CD4-positive, CD25-positive, alpha-beta regulatory T cell (primary cell): ENCODE measurements around the gene MITF. TPM values are rescaled to one million over a fixed set of nuclear protein-coding genes. Genes with fewer than 3 reads are reported as not detected.
A peak's percentile ranks its signal among the peaks of the same experiment; 100 is the strongest.

Experiments used
- ATAC-seq, 2 donors: fragments of 150-1000 bp; cut with Tn5 transposase; one replicate each; pipeline ENCODE4 v1.10.0; 2021; ENCODE audit warnings: low read depth in 2 of 2, moderate number of reproducible peaks in 2 of 2, moderate library complexity in 1 of 2
- DNase-seq, 3 donors: peaks; one replicate each; pipeline versions ENCODE4 v3.0.0 to v3.0.0-alpha.2; 2012 to 2022; ENCODE audit warnings: mixed read lengths in 1 of 3
- H3K27ac ChIP-seq: one replicate; pipeline ENCODE4 v1.7.0; 2013; ENCODE audit warnings: mild to moderate bottlenecking, low read length; ENCODE audit not compliant: insufficient read depth, poor library complexity, severe bottlenecking
- H3K27me3 ChIP-seq: one replicate; pipeline ENCODE4 v1.7.0; 2013; ENCODE audit warnings: low read length; ENCODE audit not compliant: control insufficient read depth, insufficient read depth
- H3K36me3 ChIP-seq: one replicate; pipeline ENCODE4 v1.7.0; 2013; ENCODE audit warnings: mild to moderate bottlenecking, low read length, moderate library complexity; ENCODE audit not compliant: control insufficient read depth, insufficient read depth
- H3K4me1 ChIP-seq: 2 replicates; pipeline ENCODE4 v1.7.0; 2013; ENCODE audit warnings: mild to moderate bottlenecking, low read length; ENCODE audit not compliant: insufficient read depth, control insufficient read depth, poor library complexity, severe bottlenecking
- H3K4me3 ChIP-seq: one replicate; pipeline ENCODE4 v1.7.0; 2013; ENCODE audit warnings: low read depth, mild to moderate bottlenecking, low read length, moderate library complexity
- H3K9me3 ChIP-seq, 2 experiments: 1 replicate in 1 of 2; 2 replicates in 1 of 2; pipeline ENCODE4 v1.7.0; 2013; ENCODE audit warnings: low read length in 2 of 2, mild to moderate bottlenecking in 1 of 2, moderate library complexity in 1 of 2; ENCODE audit not compliant: control insufficient read depth in 2 of 2
- H3K27ac Mint-ChIP-seq, 3 donors: one replicate each; pipeline ENCODE4 v1.8.0; 2020 to 2022; ENCODE audit warnings: mild to moderate bottlenecking in 3 of 3, mixed read lengths in 3 of 3, moderate library complexity in 2 of 3
- H3K27me3 Mint-ChIP-seq: one replicate; pipeline ENCODE4 v1.8.0; 2022; ENCODE audit warnings: mild to moderate bottlenecking, mixed read lengths
- H3K36me3 Mint-ChIP-seq: one replicate; pipeline ENCODE4 v1.8.0; 2020; ENCODE audit warnings: mixed read lengths
- H3K4me1 Mint-ChIP-seq, 4 donors: one replicate each; pipeline ENCODE4 v1.8.0; 2020 to 2022; ENCODE audit warnings: mixed read lengths in 4 of 4, mild to moderate bottlenecking in 1 of 4
- H3K4me3 Mint-ChIP-seq, 4 donors: one replicate each; pipeline ENCODE4 v1.8.0; 2020 to 2022; ENCODE audit warnings: mild to moderate bottlenecking in 4 of 4, mixed read lengths in 4 of 4, moderate library complexity in 3 of 4
- H3K9me3 Mint-ChIP-seq, 7 donors: one replicate each; pipeline ENCODE4 v1.8.0; 2020 to 2022; ENCODE audit warnings: mixed read lengths in 7 of 7, mild to moderate bottlenecking in 3 of 7, moderate library complexity in 2 of 7
- polyA plus RNA-seq, 4 donors: library from polyadenylated mRNA; unstranded; fragments of 300-500 nt; fragmentation: Illumina TruSeq; gene quantifications; one replicate each; pipeline ENCODE4 v1.2.3, GENCODE V29; 2021
- total RNA-seq: library from RNA; stranded (reverse); gene quantifications from one replicate; pipeline ENCODE4 v1.2.3, GENCODE V29; 2022

The MITF gene
- total and polyA plus RNA-seq, 5 donors from 2014 or later: 0.44 TPM; not detected in 4

DNA sequence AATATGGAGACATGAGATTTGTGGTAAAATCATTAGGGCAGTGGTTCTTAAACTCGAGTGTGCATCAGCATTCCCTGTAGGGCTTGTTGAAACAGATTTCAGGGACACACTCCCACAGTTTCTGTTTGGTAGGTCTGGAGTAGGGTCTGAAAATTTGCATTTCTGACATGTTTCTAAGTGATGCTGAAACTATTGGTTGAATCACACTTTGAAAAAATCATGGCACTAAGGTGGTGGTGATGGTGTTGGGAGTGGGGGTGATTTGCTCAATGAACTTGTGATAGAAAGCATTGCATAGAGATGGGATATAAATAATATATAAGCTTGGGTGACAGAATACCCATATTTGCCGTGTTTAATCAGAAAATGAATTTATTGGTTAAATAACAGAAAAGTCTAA, 11.3 kb downstream of the MITF start:
- H3K9me3 Mint-ChIP-seq: peaks cover 0 to 5% (median 2%) of the 10 kb centered on the region in 7 donors
- DNase-seq: no peak
- Histone ChIP-seq H3K27ac (no peak overlapping the region), H3K9me3 (no peaks in the 10 kb centered on the region), H3K4me3 (no peak overlapping the region), H3K27me3 (no peaks in the 10 kb centered on the region), H3K4me1 (no peaks in the 10 kb centered on the region), H3K36me3 (no peaks in the 10 kb centered on the region)
- H3K4me3 Mint-ChIP-seq: no peak overlapping the region
- no peaks in the 10 kb centered on the region for H3K36me3 Mint-ChIP-seq
- H3K27me3 Mint-ChIP-seq: no peaks in the 10 kb centered on the region
- H3K27ac Mint-ChIP-seq: no peak overlapping the region
- no peaks in the 10 kb centered on the region for H3K4me1 Mint-ChIP-seq
- ATAC-seq: no peak

DNA sequence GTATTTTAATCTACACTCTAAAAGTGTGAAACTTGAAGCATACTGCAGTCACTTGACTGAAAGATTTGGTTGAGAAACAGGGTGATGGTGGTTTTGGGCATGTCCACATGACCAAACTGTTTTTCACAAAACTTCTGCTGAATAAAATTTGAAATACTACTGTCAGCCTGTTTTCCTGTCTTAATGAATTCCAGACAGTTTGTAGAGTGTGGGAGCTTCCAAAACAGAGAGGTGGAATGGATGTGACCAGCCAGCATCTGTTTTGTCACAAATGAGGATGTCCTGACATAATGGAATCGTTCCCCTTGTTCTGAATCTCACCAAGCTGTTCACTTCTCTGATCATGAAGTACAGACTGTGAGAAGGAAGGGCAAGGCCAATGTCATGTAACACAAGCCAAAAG, 11.8 kb downstream of the MITF start:
- H3K9me3 Mint-ChIP-seq: peaks cover 0 to 6% (median 2%) of the 10 kb centered on the region in 7 donors

GRCh38 chr3:69752241-69752640, 13.0 kb downstream of the MITF start:
- Histone ChIP-seq H3K36me3 (no peaks in the 10 kb centered on the region), H3K27ac (no peak overlapping the region), H3K4me1 (no peaks in the 10 kb centered on the region), H3K9me3 (no peaks in the 10 kb centered on the region), H3K4me3 (no peak overlapping the region), H3K27me3 (no peaks in the 10 kb centered on the region)
- no peak for DNase-seq
- H3K27me3 Mint-ChIP-seq: no peaks in the 10 kb centered on the region
- peaks cover 0 to 6% (median 2%) of the 10 kb centered on the region in 7 donors for H3K9me3 Mint-ChIP-seq
- no peak overlapping the region for H3K4me3 Mint-ChIP-seq
- no peaks in the 10 kb centered on the region for H3K4me1 Mint-ChIP-seq
- no peak overlapping the region for H3K27ac Mint-ChIP-seq
- no peaks in the 10 kb centered on the region for H3K36me3 Mint-ChIP-seq
- ATAC-seq: no peak

More for the DNA sequence above, 11.8 kb downstream of the MITF start:
- H3K27me3 ChIP-seq: no peaks in the 10 kb centered on the region
- H3K27ac ChIP-seq: no peak overlapping the region
- ATAC-seq (no peak), DNase-seq (no peak)
- H3K27ac Mint-ChIP-seq: no peak overlapping the region
- H3K4me1 Mint-ChIP-seq: no peaks in the 10 kb centered on the region
- H3K36me3 ChIP-seq: no peaks in the 10 kb centered on the region
- no peak overlapping the region for H3K4me3 Mint-ChIP-seq
- H3K36me3 Mint-ChIP-seq: no peaks in the 10 kb centered on the region
- H3K9me3 ChIP-seq: no peaks in the 10 kb centered on the region
- no peaks in the 10 kb centered on the region for H3K4me1 ChIP-seq
- H3K27me3 Mint-ChIP-seq: no peaks in the 10 kb centered on the region
- H3K4me3 ChIP-seq: no peak overlapping the region

GRCh38 chr3:69753179-69753775, 14.0 kb downstream of the MITF start:
- H3K4me1 ChIP-seq: no peaks in the 10 kb centered on the region
- no peaks in the 10 kb centered on the region for H3K36me3 Mint-ChIP-seq
- no peaks in the 10 kb centered on the region for H3K27me3 ChIP-seq
- no peaks in the 10 kb centered on the region for H3K27me3 Mint-ChIP-seq
- H3K27ac ChIP-seq: no peak overlapping the region
- H3K4me3 Mint-ChIP-seq: no peak overlapping the region
- no peak overlapping the region for H3K27ac Mint-ChIP-seq
- H3K9me3 ChIP-seq: no peaks in the 10 kb centered on the region
- H3K9me3 Mint-ChIP-seq: peaks cover 0 to 6% (median 2%) of the 10 kb centered on the region in 7 donors
- H3K4me1 Mint-ChIP-seq: no peaks in the 10 kb centered on the region
- H3K4me3 ChIP-seq: no peak overlapping the region
- DNase-seq: no peak
- no peak for ATAC-seq
- H3K36me3 ChIP-seq: no peaks in the 10 kb centered on the region

- Histone ChIP-seq H3K27ac (no peak overlapping the region), H3K4me1 (no peaks in the 10 kb centered on the region), H3K9me3 (no peaks in the 10 kb centered on the region), H3K27me3 (no peaks in the 10 kb centered on the region), H3K4me3 (no peak overlapping the region), H3K36me3 (no peaks in the 10 kb centered on the region)
- Mint-ChIP-seq H3K27ac (peak overlapping the region in 1 of 3 donors; percentile 82), H3K4me1 (no peaks in the 10 kb centered on the region), H3K4me3 (no peak overlapping the region), H3K9me3 (peaks cover 0 to 8% (median 2%) of the 10 kb centered on the region in 7 donors), H3K36me3 (no peaks in the 10 kb centered on the region), H3K27me3 (peaks cover 4% of the 10 kb centered on the region)
- no peak for DNase-seq
- no peak for ATAC-seq
Measured at GRCh38 chr3:69755795-69756194, 16.5 kb downstream of the MITF start.

DNA sequence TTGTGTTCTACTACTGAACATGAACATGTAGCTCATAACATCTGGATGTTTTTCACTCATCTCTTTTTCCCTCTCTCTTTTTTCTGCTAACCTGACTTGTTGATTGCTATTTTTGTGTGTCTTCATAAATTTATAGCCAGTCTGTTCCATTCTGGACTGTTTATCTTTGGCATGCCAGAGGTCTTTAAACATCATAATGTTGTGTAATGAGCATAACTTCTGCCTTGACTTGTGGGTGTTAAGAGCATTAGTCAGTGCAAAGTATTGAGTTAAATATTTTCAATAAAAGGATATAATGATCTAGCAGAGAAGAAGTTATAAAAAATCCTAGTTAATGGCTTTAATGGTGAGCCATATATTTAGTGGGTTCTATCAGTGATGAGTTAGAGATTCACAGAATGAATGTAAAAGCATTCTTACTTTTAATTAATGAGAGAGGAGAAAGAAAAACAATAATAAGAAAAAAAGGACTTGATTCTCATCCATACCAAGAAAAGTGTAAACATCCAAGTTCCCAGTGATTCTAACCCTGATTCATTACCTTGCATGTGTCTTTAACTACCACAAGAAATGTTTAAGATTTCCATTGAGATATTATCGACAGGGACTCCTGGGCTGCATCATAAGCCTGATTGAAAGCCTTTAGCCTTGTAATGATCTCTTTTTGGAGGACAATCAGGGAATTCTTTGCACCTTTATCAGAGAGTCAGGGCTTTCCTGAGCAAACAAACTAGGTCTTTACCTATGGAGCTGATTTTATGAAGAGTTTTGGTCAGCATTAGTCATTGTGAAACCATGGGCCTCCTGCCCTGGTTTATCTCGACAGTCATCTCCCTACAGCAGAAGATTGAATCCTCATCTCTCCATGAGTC, 22.9 kb downstream of the MITF start:
- Histone ChIP-seq H3K36me3 (no peaks in the 10 kb centered on the region), H3K4me1 (no peaks in the 10 kb centered on the region)
- ATAC-seq: no peak

GRCh38 chr3:69762768-69763229, 23.5 kb downstream of the MITF start:
- Mint-ChIP-seq H3K27ac (no peak overlapping the region), H3K36me3 (no peaks in the 10 kb centered on the region), H3K27me3 (peaks cover 4% of the 10 kb centered on the region), H3K4me1 (no peaks in the 10 kb centered on the region), H3K4me3 (no peak overlapping the region), H3K9me3 (peaks cover 0 to 3% (median 0%) of the 10 kb centered on the region in 7 donors)
- H3K27me3 ChIP-seq: no peaks in the 10 kb centered on the region
- no peaks in the 10 kb centered on the region for H3K36me3 ChIP-seq
- no peaks in the 10 kb centered on the region for H3K4me1 ChIP-seq
- H3K4me3 ChIP-seq: no peak overlapping the region
- no peak overlapping the region for H3K27ac ChIP-seq
- DNase-seq: no peak
- H3K9me3 ChIP-seq: no peaks in the 10 kb centered on the region
- ATAC-seq: no peak

More for the DNA sequence above, 22.9 kb downstream of the MITF start:
- Mint-ChIP-seq H3K27ac (no peak overlapping the region), H3K4me3 (no peak overlapping the region), H3K36me3 (no peaks in the 10 kb centered on the region), H3K9me3 (peaks cover 0 to 3% (median 0%) of the 10 kb centered on the region in 7 donors), H3K27me3 (peaks cover 4% of the 10 kb centered on the region), H3K4me1 (no peaks in the 10 kb centered on the region)
- Histone ChIP-seq H3K27me3 (no peaks in the 10 kb centered on the region), H3K9me3 (no peaks in the 10 kb centered on the region), H3K27ac (no peak overlapping the region), H3K4me3 (no peak overlapping the region)
- no peak for DNase-seq
